Frontal cortex (tissue), 4 donors: ENCODE data around the gene GABPA. TPM values are rescaled to one million over a fixed set of nuclear protein-coding genes. Genes with fewer than 3 reads are reported as not detected.
A peak's percentile ranks its signal among the peaks of the same experiment; 100 is the strongest.
"Not testable (repeated sequence)": the region's sequence is repeated elsewhere in the genome, so short reads cannot be mapped to it uniquely, and the experiment has no call there.

Source experiments
- DNase-seq, 2 donors: peaks; one replicate each; pipeline ENCODE4 v3.0.0; 2012; ENCODE audit warnings: low spot score in 2 of 2
- FAIRE-seq: peaks from 2 replicates; lab custom pipeline; 2012; peaks lifted over from hg19 to GRCh38; lab: Jason Lieb, UNC
- total RNA-seq: library from RNA; depleted of rRNA; stranded (reverse); fragments of >200 nt; gene quantifications from one replicate; pipeline ENCODE4 v1.2.3, GENCODE V29; 2014
- donor health status: control.
- donor health status: control.
- donor health status: control.

Gene GABPA
- total RNA-seq, result 42.8 TPM

DNA sequence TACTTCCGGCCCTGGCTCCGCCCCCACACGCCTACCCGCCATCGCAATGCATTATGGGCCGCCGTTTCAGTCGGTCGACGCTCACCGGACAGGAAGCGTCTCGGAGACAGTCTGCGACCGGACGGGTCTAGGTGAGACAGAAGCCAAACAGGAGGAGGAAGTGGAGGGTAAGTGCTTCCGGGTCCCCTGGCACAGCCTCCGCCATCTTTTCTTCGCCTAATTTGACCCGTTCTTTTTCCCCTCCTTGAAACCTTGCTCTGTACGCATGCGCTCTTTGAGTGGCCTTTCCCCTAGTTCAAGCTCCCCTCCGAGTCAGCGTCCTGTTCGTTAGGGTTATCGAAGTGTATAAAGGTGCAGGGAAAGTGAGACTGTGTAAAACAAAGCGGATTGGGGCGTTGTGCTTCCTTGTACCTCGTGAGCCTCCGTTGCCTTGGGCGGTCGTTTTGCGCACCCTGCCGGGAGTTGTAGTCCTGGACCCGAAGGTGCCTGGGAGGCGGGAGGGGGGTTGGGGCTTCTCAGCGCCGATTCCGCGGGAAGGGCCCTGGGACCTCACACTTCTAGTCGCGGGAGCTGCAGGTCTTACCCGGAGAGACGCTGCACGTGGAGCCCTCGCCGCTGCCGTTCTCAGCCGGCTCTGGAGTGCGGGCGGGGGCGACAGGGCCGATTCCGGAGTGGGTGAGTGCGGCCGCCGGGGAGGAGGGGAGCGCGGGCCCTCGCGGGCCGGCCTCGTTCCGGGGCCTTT is at the start of gene GABPA, which contains the start of gene ATP5PF:
Gene GABPA (plus strand): TSS at position 69 of the 742 bp plus-strand sequence. CDS start 6,627 bp downstream, outside the sequence.
Gene ATP5PF (minus strand): TSS at position 1 of the 742 bp plus-strand sequence. CDS start 5,110 bp downstream, outside the sequence.
- FAIRE-seq (no peak), DNase-seq (peak; percentile 83 to 86)

DNA sequence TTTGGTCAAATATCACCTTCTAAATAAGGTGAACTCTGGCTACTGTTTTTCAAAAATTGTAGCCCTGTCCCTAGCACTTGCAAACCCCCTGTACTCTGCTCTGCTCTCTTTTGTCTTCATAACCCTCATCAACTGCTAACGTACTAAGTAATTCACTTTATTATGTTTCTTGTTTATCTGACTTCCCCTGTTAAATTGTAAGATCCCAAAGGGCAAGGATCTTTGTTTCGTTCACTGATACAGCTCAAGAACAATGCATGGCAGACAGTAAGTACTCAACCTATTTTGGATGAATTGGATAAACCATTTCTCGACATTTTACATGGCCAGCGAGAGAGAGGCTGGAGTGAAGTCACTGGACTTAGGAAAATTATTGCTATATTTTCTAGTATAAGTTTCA is 47.0 kb upstream of the GABPA start:
- DNase-seq (no peak), FAIRE-seq (no peak)

DNA sequence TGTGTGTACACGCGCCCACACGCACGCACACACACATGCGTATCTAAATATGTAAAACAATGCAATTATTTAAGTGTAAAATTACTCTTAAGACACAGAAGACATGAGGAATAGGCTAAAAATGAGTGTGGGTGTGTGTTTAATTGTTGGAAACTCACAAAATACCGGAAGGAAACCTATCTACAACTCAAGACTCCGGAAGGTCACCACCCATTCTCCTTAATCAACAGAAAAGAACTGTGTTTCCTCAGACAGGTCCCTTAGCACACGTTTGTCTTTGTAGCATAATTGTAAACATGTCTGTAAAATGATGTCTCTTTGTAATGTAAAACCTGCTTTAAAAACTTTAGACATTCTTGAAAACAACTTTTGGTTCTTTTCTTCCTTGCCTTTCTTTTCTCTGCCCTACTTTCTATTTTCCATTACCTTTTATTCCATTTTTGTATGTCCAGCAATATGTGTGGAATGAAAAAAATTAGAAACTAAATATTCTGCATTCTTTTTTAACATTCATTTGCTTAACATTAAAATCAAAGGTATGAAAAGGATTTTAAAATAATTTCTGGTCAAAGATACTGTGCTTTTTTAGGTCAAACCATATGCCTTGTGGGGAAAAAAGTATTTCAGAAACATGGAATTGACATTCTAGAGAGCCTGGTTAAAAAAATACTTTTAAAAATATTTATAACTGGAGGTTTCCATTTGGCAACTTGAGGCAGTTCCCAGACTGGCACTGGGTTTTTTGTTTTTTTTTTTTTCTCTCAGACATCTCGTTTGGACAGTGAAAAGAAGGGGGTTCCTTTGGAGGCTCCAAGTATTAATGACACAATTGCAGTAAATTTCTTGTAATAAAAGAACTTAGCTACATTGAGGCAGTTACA is 46.3 kb upstream of the GABPA start:
- FAIRE-seq (no peak), DNase-seq (no peak)

DNA sequence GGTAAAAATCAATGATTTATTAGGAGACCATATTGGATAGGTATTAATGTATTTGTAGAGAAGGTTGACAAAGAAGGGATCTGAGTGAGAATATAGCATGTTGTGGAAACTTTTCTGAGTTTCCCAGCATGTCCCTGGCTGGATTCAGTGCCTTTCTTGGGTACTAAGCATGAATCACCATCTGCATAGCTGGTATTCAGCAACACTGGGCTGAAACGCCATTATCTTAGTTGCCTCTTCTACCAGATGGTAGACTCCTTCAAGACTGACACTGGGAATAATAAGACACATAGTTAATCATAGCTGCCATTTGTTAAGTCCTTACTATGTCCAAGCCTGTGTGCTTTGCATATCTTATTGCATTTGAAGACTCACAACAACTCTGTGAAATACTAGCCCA is 45.5 kb upstream of the GABPA start:
- no peak for FAIRE-seq
- DNase-seq, result no peak

DNA sequence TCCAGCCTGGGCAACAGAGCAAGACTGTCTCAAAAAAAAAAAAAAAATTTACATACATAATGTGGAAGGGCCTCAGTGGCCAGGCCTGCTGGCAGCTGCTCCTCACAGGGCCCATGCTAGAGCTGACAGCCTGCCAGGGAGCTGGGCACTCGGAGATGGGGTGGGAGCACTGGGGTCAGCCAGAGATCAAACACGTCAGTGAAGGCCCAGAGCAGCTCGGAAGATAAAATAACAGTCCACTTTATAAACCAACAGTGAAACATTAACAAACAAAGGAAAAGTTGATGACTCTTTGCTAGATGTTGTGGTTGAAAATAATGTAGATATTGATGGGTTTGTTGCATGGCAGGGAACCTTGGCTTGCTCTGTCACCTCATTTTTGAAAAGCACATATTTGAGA is 42.8 kb upstream of the GABPA start:
- FAIRE-seq (no peak), DNase-seq (no peak)

DNA sequence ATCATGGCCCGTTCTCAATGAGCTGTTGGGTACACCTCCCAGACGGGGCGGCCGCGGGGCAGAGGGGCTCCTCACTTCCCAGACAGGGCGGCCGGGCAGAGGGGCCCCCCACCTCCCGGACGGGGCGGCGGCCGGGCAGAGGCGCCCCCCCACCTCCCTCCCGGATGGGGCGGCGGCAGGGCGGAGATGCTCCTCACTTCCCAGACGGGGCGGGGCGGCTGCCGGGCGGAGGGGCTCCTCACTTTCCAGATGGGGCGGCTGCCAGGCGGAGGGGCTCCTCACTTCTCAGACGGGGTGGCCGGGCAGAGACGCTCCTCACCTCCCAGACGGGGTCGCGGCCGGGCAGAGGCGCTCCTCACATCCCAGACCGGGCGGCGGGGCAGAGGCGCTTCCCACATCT is 39.3 kb upstream of the GABPA start:
- not testable (repeated sequence) for DNase-seq, FAIRE-seq

DNA sequence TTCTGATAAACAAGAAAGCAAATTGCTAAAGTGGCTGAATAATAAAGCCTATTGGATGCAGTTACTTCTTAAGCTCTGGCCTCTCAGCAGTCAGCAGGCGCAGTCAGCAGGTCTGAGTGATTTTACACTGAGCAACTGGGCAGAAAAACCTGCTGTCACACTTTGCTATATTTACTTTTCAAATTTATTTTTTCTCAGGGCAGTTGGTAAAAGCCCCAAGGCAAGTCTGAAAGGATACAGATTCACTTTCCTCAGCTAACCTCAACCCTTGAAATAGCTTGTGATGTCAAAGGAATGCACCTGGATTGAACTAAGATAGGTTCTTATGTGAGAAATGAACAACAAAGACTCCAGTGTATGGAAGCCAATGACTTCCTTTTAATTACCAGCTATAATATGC is 34.0 kb upstream of the GABPA start:
- no peak for FAIRE-seq
- DNase-seq, result no peak

DNA sequence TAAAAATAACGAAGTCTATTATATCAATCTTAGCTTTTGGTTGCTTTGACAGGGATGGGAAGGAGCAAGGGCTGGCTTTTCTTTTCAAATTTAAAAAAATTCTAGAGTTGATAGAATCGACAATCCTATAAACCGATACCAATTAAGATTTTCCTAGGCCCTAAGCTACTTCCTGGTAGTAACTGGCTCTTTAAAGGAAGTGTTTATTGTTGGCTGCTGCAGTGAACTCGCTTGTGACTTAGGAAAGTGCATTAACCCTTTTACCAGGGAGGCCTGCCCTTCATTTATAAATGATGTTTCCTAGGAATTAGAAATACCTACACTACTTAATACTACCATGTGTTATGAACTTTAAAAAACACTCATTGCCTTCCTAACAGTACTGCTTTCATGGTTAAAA is 33.2 kb upstream of the GABPA start:
- DNase-seq (no peak), FAIRE-seq (no peak)

DNA sequence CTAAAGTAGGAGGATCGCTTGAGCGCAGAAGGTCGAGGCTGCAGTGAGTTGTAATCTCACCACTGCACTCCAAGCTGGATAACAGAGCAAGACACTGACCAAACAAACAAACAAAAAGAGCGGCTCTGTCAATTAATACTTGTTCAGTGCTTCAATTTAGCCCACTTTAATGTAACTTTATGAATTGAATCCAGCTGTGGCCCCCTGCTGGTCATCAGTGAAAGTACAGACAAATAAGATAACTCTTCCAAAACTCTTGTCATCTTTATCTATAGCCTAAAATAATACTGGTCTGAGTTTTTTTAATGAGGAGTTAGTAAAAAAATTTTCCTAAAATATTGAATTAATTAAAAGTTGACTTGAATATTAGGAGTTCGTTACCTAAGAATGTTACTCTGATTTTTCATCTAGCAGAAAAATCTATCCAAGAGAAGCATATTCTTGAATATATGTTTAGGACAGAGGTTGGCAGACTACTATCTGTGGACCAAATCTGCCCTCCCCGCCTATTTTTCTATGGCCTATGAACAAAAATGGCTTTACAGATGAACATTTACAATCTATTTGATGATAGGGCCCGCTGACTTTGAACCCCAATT is 26.2 kb upstream of the GABPA start:
- peak; percentile 25 to 29 for DNase-seq
- peak; percentile 95 for FAIRE-seq

DNA sequence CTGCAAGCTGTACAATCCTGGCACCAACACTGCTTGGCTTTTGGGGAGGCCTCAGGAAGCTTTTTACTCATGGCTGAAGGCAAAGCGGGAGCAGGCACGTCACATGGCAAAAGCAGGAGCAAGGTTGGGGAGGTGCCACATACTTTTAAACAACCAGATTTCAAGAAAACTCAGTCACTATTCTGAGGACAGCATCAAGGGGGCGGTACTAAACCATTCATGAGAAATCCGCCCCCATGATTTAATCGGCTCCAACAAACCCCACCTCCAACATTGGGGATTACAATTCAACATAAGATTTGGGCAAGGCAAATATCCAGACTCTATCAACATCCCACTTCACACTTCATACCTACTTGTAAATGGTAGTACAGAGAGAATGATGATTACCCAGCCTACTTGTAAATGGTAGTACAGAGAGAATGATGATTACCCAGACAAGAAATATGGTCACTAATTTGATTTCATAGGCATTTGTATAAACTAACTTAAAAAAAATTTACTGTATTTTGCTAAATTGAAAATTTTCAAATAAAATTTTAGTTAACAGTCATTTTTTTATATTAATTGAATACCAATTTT is 25.0 kb upstream of the GABPA start:
- DNase-seq (no peak), FAIRE-seq (no peak)

DNA sequence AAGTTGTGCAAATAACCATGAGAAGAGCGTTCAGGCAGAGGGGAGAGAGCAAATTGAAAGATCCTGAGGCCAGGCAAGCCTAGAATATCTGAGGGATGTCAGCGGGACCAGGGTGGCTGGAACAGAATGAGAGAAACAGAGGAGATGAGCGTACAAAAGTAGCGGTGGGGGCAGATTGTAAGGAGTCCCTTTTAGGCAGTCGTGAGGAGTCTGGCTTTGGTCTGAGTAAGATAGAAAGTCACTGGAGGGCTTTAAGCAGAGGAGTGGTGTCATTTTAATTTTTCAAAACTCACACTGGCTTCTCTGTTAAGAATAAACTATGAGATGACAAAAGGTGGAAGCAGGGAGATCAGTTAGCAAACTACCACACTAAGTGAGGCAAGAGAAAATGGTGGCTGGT is 24.2 kb upstream of the GABPA start:
- FAIRE-seq (no peak), DNase-seq (no peak)

DNA sequence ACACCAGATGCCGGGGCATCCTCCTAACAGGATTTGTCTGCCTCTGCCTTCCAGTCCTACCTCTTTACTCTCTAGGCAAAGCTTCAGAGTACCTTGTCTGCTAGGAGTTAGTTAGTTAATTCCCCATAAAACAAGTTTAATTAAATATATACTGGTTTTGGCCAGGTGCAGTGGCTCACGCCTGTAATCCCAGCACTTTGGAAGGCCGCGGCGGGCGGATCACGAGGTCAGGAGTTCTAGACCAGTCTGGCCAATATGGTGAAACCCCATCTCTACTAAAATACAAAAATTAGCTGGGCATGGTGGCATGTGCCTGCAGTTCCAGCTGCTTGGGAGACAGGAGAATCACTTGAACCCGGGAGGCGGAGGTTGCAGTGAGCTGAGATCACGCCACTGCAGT is 20.7 kb upstream of the GABPA start:
- not testable (repeated sequence) for FAIRE-seq

DNA sequence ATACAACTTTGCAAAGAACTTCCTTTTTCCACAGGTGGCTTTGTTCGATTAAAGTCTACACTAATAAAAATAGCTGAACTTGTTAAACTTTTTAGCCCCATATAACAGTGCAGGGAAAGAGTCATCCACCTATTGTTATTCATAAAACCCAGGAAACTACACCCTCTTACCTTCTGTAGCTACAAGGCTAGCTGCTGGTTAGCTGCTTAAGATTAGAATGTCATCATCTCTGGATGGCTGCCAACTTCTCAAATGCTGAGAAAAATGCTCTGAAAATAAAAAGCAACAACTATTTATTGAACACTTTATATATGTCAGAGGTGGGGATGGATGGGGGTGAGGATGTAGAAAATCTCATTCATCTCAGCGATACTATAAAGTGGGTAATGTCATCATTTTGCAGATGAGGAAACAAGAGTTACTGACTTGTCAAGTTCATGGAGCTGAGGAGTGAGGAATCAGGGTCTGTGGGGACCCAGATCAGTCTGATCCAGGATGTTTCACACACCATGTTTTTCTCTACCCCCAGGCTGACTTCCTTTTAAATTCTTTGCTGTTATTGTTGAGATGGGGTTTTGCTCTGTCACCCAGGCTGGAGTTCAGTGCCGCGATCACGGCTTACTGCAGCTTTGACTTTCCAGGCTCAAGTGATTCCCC is 17.2 kb upstream of the GABPA start:
- DNase-seq, result no peak
- no peak for FAIRE-seq

More for the DNA sequence above, 20.7 kb upstream of the GABPA start:
- not testable (repeated sequence) for DNase-seq

DNA sequence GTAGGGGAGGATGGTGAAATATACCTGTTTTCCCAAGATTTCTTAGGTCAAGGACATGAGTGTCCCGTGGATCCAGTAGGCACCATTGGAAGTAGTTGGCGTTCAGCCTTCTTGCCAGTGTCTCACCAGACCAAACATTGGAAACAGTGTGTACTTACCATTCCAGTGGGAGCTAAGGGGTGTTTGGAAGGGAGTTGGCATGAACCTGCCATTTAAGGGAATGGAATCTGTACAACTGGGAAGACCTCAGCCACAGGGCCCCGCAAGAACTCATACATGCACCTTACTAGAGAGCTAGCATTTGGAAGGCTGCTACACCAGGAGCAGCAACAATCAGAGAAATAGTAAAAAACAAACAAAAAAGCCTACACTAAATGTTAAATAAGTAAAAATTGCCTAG is 12.8 kb upstream of the GABPA start:
- DNase-seq, result no peak
- FAIRE-seq, result no peak

DNA sequence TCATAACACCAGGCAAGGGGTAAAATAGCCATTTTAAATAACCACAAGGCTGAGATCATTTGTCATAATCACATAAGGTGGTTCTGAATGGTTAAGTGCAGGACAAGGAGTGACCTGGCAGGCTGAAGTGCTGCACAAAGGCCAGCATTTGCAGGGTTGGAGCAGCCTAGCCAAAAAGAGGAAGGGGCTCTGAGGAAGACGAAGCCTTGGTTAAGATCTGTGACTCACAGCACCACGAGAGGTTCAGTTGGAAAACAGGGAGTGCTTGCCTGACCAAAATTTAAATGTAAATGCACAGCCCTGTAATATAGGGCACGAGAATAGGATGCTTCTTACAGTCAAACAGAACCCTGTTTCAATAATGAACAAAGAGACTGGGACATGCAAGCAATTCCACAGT is 12.1 kb upstream of the GABPA start:
- no peak for FAIRE-seq
- no peak for DNase-seq

DNA sequence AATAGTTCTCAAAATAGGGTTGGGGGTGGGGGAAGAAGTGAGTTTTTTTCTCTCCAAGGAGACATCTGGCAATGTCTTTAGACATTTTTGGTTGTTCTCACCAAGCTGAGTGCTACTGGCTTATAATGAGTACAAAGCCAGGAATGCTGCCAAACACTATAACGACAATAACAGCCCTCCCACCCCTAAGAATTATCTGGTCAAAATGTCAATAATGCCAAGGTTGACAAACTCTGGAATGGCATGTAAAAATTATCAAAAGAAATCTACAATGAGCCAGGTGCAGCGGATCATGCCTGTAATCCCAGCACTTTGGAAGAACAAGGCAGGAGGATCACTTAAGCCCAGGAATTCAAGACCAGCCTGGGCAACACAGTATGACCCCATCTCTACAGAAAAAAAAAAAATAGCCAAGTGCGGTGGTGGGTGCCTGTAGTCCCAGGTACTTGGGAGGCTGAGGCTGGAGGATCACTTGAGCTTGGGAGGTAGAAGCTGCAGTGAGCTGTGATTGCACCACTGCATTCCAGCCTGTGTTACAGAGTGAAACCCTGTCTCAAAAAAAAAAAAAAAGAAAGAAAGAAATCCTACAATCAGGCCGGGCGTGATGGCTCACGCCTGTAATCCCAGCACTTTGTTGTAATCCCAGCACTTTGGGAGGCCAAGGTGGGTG is 2.5 kb upstream of the GABPA start:
- no peak for FAIRE-seq

DNA sequence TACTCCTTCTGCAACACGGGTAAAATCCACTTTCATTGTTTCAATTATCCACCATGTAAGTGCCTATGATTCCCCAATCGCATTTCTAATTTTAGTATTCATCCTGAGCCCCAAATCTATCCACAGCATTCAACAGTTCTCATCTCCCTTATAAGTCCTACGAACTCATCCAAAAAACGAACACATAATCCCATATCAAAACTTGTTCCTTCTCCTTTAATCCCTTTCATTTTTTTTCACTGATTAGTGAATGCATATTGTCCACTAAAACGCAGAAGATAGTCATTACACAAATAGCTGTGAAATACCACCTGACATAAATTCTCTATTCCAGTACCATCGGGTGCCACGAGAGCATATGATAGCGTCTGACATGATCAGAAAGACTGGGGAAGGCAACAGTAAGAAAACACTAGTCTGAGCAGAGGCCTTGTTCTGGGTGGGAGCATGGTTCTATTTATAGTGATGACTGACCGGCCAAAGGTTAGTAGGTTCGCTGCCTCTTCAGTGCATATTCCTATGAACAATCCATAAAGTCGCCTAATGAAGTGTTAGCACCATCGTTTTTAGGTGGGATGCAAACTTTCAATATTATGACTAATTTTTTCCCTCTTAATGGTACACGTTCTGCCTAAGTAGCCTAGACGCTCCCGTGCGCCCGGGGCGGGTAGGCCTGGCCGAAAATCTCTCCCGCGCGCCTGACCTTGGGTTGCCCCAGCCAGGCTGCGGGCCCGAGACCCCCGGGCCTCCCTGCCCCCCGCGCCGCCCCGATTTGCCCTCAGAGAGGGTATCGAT is 716 bp upstream of the GABPA start:
- FAIRE-seq, result no peak

More for the DNA sequence above, 2.5 kb upstream of the GABPA start:
- no peak for DNase-seq

DNA sequence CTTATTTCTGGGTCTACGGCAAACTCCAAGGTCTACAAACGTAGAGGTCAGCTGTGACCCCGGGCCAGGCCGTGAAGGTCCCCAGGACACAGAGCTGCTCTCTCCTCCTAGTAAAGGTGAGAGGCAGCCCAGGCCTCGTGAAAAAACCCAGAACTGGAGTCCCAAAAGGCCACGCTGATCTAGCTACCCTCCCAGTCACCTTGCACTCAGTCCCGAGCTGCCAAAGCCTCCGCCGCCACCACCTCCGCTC is 193 bp upstream of the GABPA start:
- DNase-seq, result no peak
- FAIRE-seq, result no peak

More for the DNA sequence above, 716 bp upstream of the GABPA start:
- no peak for DNase-seq
